Measurements from ENCODE around the gene KRTAP1-3.

- TF ChIP-seq CTCF (IDR thresholded peaks at IDR 0.05), result no peak
- TF ChIP-seq EZH2 (IDR thresholded peaks at IDR 0.05; ENCODE audit: borderline replicate concordance, insufficient read depth, low read depth, low read length, poor library complexity, severe bottlenecking), result no peak
Measured at GRCh38 chr17:41058741-41059140, 24.1 kb upstream of the KRTAP1-3 start.
